A673 (cell line): ENCODE data around the gene BABAM2. TPM values are rescaled to one million over a fixed set of nuclear protein-coding genes. Genes with fewer than 3 reads are reported as not detected.
A peak's percentile ranks its signal among the peaks of the same experiment; 100 is the strongest.

ENCODE experiments used
- BruUV-seq: library from RNA; stranded (reverse); fragments of 400-500 nt; replicated peaks from 2 replicates; lab custom pipeline; 2021; lab: Mats Ljungman, UMichigan
- CTCF ChIA-PET: fragments of 300-600 bp; sonication (Branson Sonifier 250); formaldehyde crosslinking; loops from one replicate; lab custom pipeline; 2022; ENCODE audit warnings: antibody characterized with exemption; lab: Charles Lee
- POLR2A ChIA-PET: fragments of 300-600 bp; sonication (Branson Sonifier 250); formaldehyde crosslinking; loops from one replicate; lab custom pipeline; 2022; ENCODE audit warnings: antibody characterized with exemption; ENCODE audit not compliant: low non-redundant PET; lab: Charles Lee
- DNase-seq: peaks from one replicate; pipeline ENCODE4 v3.0.0-alpha.2; 2015; ENCODE audit warnings: low spot score
- H3K27ac ChIP-seq: fragments of 200-600 bp; sonication (generic); 2 replicates; pipeline ENCODE4 v1.5.1; 2016; ENCODE audit warnings: mixed run types, low read depth, mild to moderate bottlenecking, mixed read lengths, antibody characterized with exemption, low read length; ENCODE audit not compliant: poor library complexity, severe bottlenecking
- H3K27me3 ChIP-seq: fragments of 200-600 bp; sonication (generic); replicated peaks from 2 replicates; pipeline ENCODE4 v1.6.1; 2017; ENCODE audit warnings: mixed run types, low read depth, mild to moderate bottlenecking, mixed read lengths, antibody characterized with exemption, low read length; ENCODE audit not compliant: insufficient read depth, poor library complexity
- H3K36me3 ChIP-seq: fragments of 200-600 bp; sonication (generic); 2 replicates; pipeline ENCODE4 v1.6.1; 2016; ENCODE audit warnings: mixed run types, mild to moderate bottlenecking, mixed read lengths, antibody characterized with exemption, low read length; ENCODE audit not compliant: insufficient read depth, poor library complexity, severe bottlenecking
- H3K4me1 ChIP-seq: fragments of 200-600 bp; sonication (generic); 2 replicates; pipeline ENCODE4 v1.6.1; 2017; ENCODE audit warnings: mixed run types, mild to moderate bottlenecking, mixed read lengths, antibody characterized with exemption, low read length; ENCODE audit not compliant: insufficient read depth, poor library complexity, severe bottlenecking
- H3K4me3 ChIP-seq: fragments of 200-600 bp; sonication (generic); 2 replicates; pipeline ENCODE4 v1.5.1; 2016; ENCODE audit warnings: low read depth, mixed run types, mild to moderate bottlenecking, mixed read lengths, low read length; ENCODE audit not compliant: poor library complexity, severe bottlenecking
- H3K9me3 ChIP-seq: fragments of 200-600 bp; sonication (generic); 2 replicates; pipeline ENCODE4 v1.6.1; 2016; ENCODE audit warnings: mixed run types, low read depth, mild to moderate bottlenecking, mixed read lengths, antibody characterized with exemption, low read length; ENCODE audit not compliant: poor library complexity, severe bottlenecking
- EZH2 ChIP-seq: fragments of 200-600 bp; sonication (generic); IDR thresholded peaks from 2 replicates; pipeline ENCODE4 v1.6.1; 2017; ENCODE audit warnings: borderline replicate concordance, low read depth, mild to moderate bottlenecking, mixed read lengths, antibody characterized with exemption, low read length; ENCODE audit not compliant: poor library complexity, severe bottlenecking
- intact Hi-C: fragments of 100-400 bp; cut with micrococcal nuclease; formaldehyde crosslinking; loops from one replicate; pipeline ENCODE4 v1.10.0; 2022; ENCODE audit not compliant: unreplicated experiment
- total RNA-seq: library from RNA; stranded (reverse); gene quantifications from 2 replicates; pipeline ENCODE4 v1.2.3, GENCODE V29; 2021
- TF ChIP-seq, protein P1 (sequence below): fragments of 300-800, 200-600 bp; sonication (generic); conservative IDR thresholded peaks from 2 replicates; pipeline ENCODE4 v1.5.1; 2017; ENCODE audit warnings: low read depth, mild to moderate bottlenecking, antibody characterized with exemption, low read length, moderate library complexity, mixed read lengths

BABAM2 gene
- total RNA-seq, 1 experiment from 2014 or later, result 21.8 TPM

DNA sequence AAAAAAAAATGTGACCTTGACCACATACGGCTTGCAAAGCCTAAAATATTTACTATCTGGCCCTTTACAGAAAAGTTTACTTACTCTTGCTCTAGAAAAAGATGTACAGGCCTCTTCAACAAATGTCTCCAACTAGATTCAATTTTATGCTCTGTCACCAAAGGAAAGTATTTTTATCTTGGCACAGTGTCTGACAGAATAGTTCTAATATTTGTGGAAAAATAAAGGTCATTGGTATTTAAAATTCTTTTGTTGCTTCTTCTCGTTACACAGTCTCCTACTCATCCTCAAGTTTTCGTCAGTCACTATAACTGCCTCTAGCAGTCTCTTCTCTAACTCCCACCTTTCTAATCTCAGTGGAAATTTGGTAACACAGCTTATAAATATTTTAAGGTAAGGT lies 1.7 kb upstream of the BABAM2 start:
- intact Hi-C loops, result loop anchor here (10.0 kb wide), 1 partner anchor 114 kb away; the partner anchor contains the start of gene MRPL33
- ChIA-PET CTCF (no interaction called here), POLR2A (no interaction called here)
- TF ChIP-seq EZH2, result no peak
- TF ChIP-seq, protein P1, sequence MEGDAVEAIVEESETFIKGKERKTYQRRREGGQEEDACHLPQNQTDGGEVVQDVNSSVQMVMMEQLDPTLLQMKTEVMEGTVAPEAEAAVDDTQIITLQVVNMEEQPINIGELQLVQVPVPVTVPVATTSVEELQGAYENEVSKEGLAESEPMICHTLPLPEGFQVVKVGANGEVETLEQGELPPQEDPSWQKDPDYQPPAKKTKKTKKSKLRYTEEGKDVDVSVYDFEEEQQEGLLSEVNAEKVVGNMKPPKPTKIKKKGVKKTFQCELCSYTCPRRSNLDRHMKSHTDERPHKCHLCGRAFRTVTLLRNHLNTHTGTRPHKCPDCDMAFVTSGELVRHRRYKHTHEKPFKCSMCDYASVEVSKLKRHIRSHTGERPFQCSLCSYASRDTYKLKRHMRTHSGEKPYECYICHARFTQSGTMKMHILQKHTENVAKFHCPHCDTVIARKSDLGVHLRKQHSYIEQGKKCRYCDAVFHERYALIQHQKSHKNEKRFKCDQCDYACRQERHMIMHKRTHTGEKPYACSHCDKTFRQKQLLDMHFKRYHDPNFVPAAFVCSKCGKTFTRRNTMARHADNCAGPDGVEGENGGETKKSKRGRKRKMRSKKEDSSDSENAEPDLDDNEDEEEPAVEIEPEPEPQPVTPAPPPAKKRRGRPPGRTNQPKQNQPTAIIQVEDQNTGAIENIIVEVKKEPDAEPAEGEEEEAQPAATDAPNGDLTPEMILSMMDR, result no peak
- DNase-seq, result no peak
- no peak overlapping the region for H3K4me3 ChIP-seq
- H3K4me1 ChIP-seq, result peaks cover 18% of the 10 kb centered on the region
- no peaks in the 10 kb centered on the region for H3K27me3 ChIP-seq
- no peaks in the 10 kb centered on the region for H3K9me3 ChIP-seq
- no peak overlapping the region for H3K27ac ChIP-seq
- H3K36me3 ChIP-seq, result no peaks in the 10 kb centered on the region
- no TSS peak for BruUV-seq

DNA sequence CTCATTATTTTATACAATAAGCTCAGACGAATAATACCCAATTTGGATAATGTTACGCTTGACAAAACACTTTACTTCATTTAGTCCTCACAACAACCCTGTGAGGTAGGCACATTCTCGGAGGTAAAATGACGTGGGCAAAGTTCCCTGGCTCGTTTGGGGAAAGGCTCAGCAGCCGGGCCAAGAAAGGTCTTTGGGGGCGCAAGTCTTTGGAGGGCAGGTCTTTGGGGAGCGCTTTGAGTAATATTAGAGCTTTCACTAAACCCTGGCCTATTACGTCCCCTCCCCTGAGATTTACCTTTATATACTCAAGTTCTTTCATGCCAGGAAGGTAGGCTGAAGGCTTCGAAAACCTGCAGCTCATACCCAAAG lies 769 bp upstream of the BABAM2 start:
- ChIA-PET CTCF (no interaction called here), POLR2A (no interaction called here)
- TSS peak; percentile 61 for BruUV-seq
- Histone ChIP-seq H3K27ac (peak overlapping the region; percentile 75), H3K4me1 (peaks cover 11% of the 10 kb centered on the region), H3K36me3 (no peaks in the 10 kb centered on the region), H3K27me3 (no peaks in the 10 kb centered on the region), H3K9me3 (no peaks in the 10 kb centered on the region), H3K4me3 (peak overlapping the region; percentile 63)
- DNase-seq, result no peak
- intact Hi-C loops, result loop anchor here (5.0 to 10.0 kb wide), 2 partner anchors 115 to 503 kb away; partner anchors contain the start of genes FOSL2 and MRPL33
- TF ChIP-seq, protein P1, result no peak
- no peak for TF ChIP-seq EZH2

DNA sequence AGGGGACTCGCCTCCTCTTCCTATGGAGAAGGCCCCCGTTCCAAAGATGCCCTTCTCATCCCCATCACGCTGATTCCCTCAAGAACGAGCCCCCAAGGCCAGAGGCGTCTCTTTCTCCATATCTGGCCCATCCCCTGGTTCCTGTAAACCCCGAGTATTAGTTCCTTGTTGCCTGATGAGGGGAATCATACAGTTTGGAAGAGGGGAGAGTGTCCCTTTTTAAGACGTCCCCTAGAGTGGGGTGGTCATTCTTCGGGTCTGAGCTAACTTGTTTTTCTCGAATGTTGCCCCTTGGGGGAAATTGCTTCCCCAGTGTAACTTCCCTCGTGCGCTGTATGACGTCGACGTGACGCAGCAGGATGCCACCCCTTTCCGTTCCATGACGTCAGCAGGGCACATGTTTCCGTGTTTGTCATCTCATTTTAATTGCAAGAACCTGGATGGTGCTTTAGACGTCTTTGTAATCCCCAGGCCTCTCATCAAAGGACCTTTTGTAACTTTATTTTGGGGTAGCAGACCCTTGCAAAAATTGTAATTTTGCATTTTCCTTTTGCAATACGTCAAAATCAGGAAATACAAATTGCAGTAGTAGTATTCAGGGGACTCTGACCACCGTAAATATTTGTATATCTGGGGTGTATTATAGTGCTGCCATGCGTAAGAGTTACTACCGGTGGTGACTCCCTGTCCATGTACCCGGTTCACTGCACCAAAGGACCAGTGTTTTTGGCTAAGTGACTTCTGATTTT lies 569 bp downstream of the BABAM2 start:
- Histone ChIP-seq H3K27me3 (no peaks in the 10 kb centered on the region), H3K27ac (peak overlapping the region; percentile 75), H3K36me3 (no peaks in the 10 kb centered on the region), H3K4me1 (peaks cover 4% of the 10 kb centered on the region), H3K9me3 (no peaks in the 10 kb centered on the region), H3K4me3 (peak overlapping the region; percentile 63)
- TF ChIP-seq EZH2, result no peak
- TF ChIP-seq, protein P1, result no peak
- peak; percentile 78 for DNase-seq
- CTCF ChIA-PET, result no interaction called here
- TSS peak; percentile 52 for BruUV-seq
- intact Hi-C loops, result loop anchor here (5.0 kb wide), 1 partner anchor 501 kb away; the partner anchor contains the start of gene FOSL2
- POLR2A ChIA-PET, result no interaction called here
